Gastrocnemius medialis (tissue), 4 donors: ENCODE measurements around the gene IQGAP2. TPM values are rescaled to one million over a fixed set of nuclear protein-coding genes. Genes with fewer than 3 reads are reported as not detected.

Source experiments
- ATAC-seq, 2 donors: fragments of 150-250 bp; one replicate each; pipeline ENCODE4 v1.9.1; 2016
- DNase-seq, 2 donors: peaks; one replicate each; pipeline ENCODE4 v3.0.0-alpha.2; 2019
- H3K27ac ChIP-seq, 4 donors: fragments of 200-600 bp; sonication (generic); 1 replicate in 1 of 4; 2 replicates in 3 of 4; pipeline ENCODE4 v1.5.1; 2016 to 2018; ENCODE audit warnings: mild to moderate bottlenecking in 2 of 4, moderate library complexity in 1 of 4
- H3K27me3 ChIP-seq, 3 donors: fragments of 200-600 bp; sonication (generic) in 2 of 3; 1 replicate in 1 of 3; 2 replicates in 2 of 3; pipeline versions ENCODE4 v1.5.1 to v1.6.0; 2016 to 2019; ENCODE audit warnings: mild to moderate bottlenecking in 1 of 3, moderate library complexity in 1 of 3
- H3K36me3 ChIP-seq, 2 donors: fragments of 200-600 bp; sonication (generic) in 1 of 2; one replicate each; pipeline ENCODE4 v1.5.1; 2017 to 2018
- H3K4me1 ChIP-seq, 2 donors: fragments of 200-600 bp; sonication (generic) in 1 of 2; one replicate each; pipeline ENCODE4 v1.5.1; 2016 to 2017; ENCODE audit warnings: mild to moderate bottlenecking in 2 of 2
- H3K4me3 ChIP-seq, 4 donors: fragments of 200-600 bp; sonication (generic) in 3 of 4; 1 replicate in 1 of 4; 2 replicates in 3 of 4; pipeline ENCODE4 v1.5.1; 2016 to 2019; ENCODE audit warnings: mild to moderate bottlenecking in 2 of 4
- H3K9me3 ChIP-seq, 3 donors: fragments of 200-600 bp; sonication (generic) in 2 of 3; 1 replicate in 1 of 3; 2 replicates in 2 of 3; pipeline ENCODE4 v1.5.1; 2016 to 2019
- CTCF ChIP-seq, 5 experiments: fragments of 450-650 bp in 3 of 5; fragments of 200-600 bp in 2 of 5; sonication (generic) in 2 of 5; IDR thresholded peaks in 4 of 5; conservative IDR thresholded peaks in 1 of 5; 1 replicate in 4 of 5; 2 replicates in 1 of 5; pipeline ENCODE4 v1.5.1; 2016 to 2019; ENCODE audit warnings: antibody characterized with exemption in 5 of 5, mild to moderate bottlenecking in 3 of 5, moderate library complexity in 3 of 5
- POLR2A ChIP-seq, 2 donors: fragments of 450-650 bp; IDR thresholded peaks; one replicate each; pipeline ENCODE4 v1.6.1; 2017; ENCODE audit warnings: antibody characterized with exemption in 2 of 2, mild to moderate bottlenecking in 2 of 2, moderate library complexity in 2 of 2
- in situ Hi-C, 4 donors: fragments of 200-750 bp; cut with MboI; loops; one replicate each; pipeline versions ENCODE4 v1.15.0 to v1.8.0; 2017; ENCODE audit warnings: low sequenced_read_pairs in 4 of 4
- intact Hi-C: fragments of 100-400 bp; cut with DNase I; formaldehyde crosslinking; loops from one replicate; pipeline ENCODE4 v1.15.1; 2023; ENCODE audit warnings: low total_unique reads
- total RNA-seq, 4 donors: library from RNA; depleted of rRNA; stranded (reverse); fragments of >200 nt; gene quantifications; one replicate each; pipeline versions ENCODE4 v1.1.0 to v1.2.3, GENCODE V29; 2016

Gene IQGAP2
- total RNA-seq, 4 donors from 2014 or later, result 1.5 to 6.8 (median 2.5) TPM

- DNase-seq (no peak), ATAC-seq (no peak)
- intact Hi-C loops (no loop called here), in situ Hi-C loops (no loop called here)
- TF ChIP-seq CTCF (IDR thresholded peaks at IDR 0.05 in 4 of 5, conservative IDR thresholded peaks at IDR 0.05 in 1 of 5) (no peak), POLR2A (IDR thresholded peaks at IDR 0.05) (no peak)
- Histone ChIP-seq H3K27me3 (no peaks in the 10 kb centered on the region), H3K4me1 (peaks cover 0 to 7% of the 10 kb centered on the region in 2 donors), H3K9me3 (no peaks in the 10 kb centered on the region), H3K36me3 (no peaks in the 10 kb centered on the region), H3K4me3 (no peak overlapping the region), H3K27ac (no peak overlapping the region)
Measured at GRCh38 chr5:76694317-76694716, 291.2 kb downstream of the IQGAP2 start.

- intact Hi-C loops, result no loop called here
- H3K9me3 ChIP-seq, result no peaks in the 10 kb centered on the region
- no peaks in the 10 kb centered on the region for H3K27me3 ChIP-seq
- no peaks in the 10 kb centered on the region for H3K36me3 ChIP-seq
- DNase-seq (no peak), ATAC-seq (no peak)
- H3K27ac ChIP-seq, result no peak overlapping the region
- TF ChIP-seq POLR2A (IDR thresholded peaks at IDR 0.05), result no peak
- no peak for TF ChIP-seq CTCF (IDR thresholded peaks at IDR 0.05 in 4 of 5, conservative IDR thresholded peaks at IDR 0.05 in 1 of 5)
- in situ Hi-C loops, result no loop called here
- no peak overlapping the region for H3K4me3 ChIP-seq
- H3K4me1 ChIP-seq, result peaks cover 0 to 7% of the 10 kb centered on the region in 2 donors
Measured at GRCh38 chr5:76695346-76695745, 292.3 kb downstream of the IQGAP2 start.

- H3K27me3 ChIP-seq, result no peaks in the 10 kb centered on the region
- no peaks in the 10 kb centered on the region for H3K36me3 ChIP-seq
- in situ Hi-C loops (no loop called here), intact Hi-C loops (no loop called here)
- TF ChIP-seq POLR2A (IDR thresholded peaks at IDR 0.05), result no peak
- ATAC-seq (no peak), DNase-seq (no peak)
- H3K9me3 ChIP-seq, result no peaks in the 10 kb centered on the region
- H3K4me3 ChIP-seq, result no peak overlapping the region
- peaks cover 0 to 7% of the 10 kb centered on the region in 2 donors for H3K4me1 ChIP-seq
- no peak overlapping the region for H3K27ac ChIP-seq
Measured at GRCh38 chr5:76696251-76696650, 293.2 kb downstream of the IQGAP2 start.

- DNase-seq (no peak), ATAC-seq (no peak)
- intact Hi-C loops (no loop called here), in situ Hi-C loops (no loop called here)
- no peak overlapping the region for H3K27ac ChIP-seq
- TF ChIP-seq CTCF (IDR thresholded peaks at IDR 0.05 in 4 of 5, conservative IDR thresholded peaks at IDR 0.05 in 1 of 5) (no peak), POLR2A (IDR thresholded peaks at IDR 0.05) (no peak)
- no peaks in the 10 kb centered on the region for H3K27me3 ChIP-seq
- no peaks in the 10 kb centered on the region for H3K9me3 ChIP-seq
- H3K4me3 ChIP-seq, result no peak overlapping the region
- H3K36me3 ChIP-seq, result no peaks in the 10 kb centered on the region
- no peaks in the 10 kb centered on the region for H3K4me1 ChIP-seq
Measured at GRCh38 chr5:76697670-76698069, 294.6 kb downstream of the IQGAP2 start.

- TF ChIP-seq POLR2A (IDR thresholded peaks at IDR 0.05) (no peak), CTCF (IDR thresholded peaks at IDR 0.05 in 4 of 5, conservative IDR thresholded peaks at IDR 0.05 in 1 of 5) (no peak)
- Histone ChIP-seq H3K27ac (no peak overlapping the region), H3K4me1 (no peaks in the 10 kb centered on the region), H3K27me3 (no peaks in the 10 kb centered on the region), H3K9me3 (no peaks in the 10 kb centered on the region), H3K36me3 (no peaks in the 10 kb centered on the region), H3K4me3 (no peak overlapping the region)
- in situ Hi-C loops (no loop called here), intact Hi-C loops (no loop called here)
- DNase-seq, result no peak
- no peak for ATAC-seq
Measured at GRCh38 chr5:76700571-76700970, 297.5 kb downstream of the IQGAP2 start.
